ENCODE data around the gene TMEM130. TPM values are rescaled to one million over a fixed set of nuclear protein-coding genes. Genes with fewer than 3 reads are reported as not detected.

TMEM130 gene
- total RNA-seq, 1 experiment from 2014 or later, result not detected

- DNase-seq (ENCODE audit: low spot score), result no peak
These were observed 60.9 kb downstream of the TMEM130 start for GRCh38 chr7:98808751-98809460.

- DNase-seq (ENCODE audit: low spot score), result no peak
These were observed 62.5 kb downstream of the TMEM130 start for GRCh38 chr7:98807068-98808048.

- DNase-seq (ENCODE audit: low spot score), result no peak
These were observed 63.6 kb downstream of the TMEM130 start for GRCh38 chr7:98805956-98806838.

- DNase-seq (ENCODE audit: low spot score), result no peak
These were observed 67.1 kb downstream of the TMEM130 start for GRCh38 chr7:98802781-98803110.

GRCh38 chr7:98802088-98802780 lies 67.6 kb downstream of the TMEM130 start:
- peak; percentile 34 for DNase-seq (ENCODE audit: low spot score)

- no peak for DNase-seq (ENCODE audit: low spot score)
These were observed 68.8 kb downstream of the TMEM130 start for GRCh38 chr7:98800996-98801395.

GRCh38 chr7:98797150-98797549 lies 72.7 kb downstream of the TMEM130 start:
- no peak for DNase-seq (ENCODE audit: low spot score)

Small RNA genes lying within 50 kb of the gene (small RNA-seq; reads per million reads assigned to genes)
- gene MIR3609, result 365 reads per million, percentile 98 among the genes with 10 or more reads in this experiment

Other genes with a start within 250 kb of the TMEM130 start
- 21.0 and 22.3 TPM in 2 replicates for gene TRRAP, start 8.5 kb upstream of the TMEM130 start, total RNA-seq (2014; rRNA removed; shearing (Covaris generic))

Data from HT-29 (cell line).